ENCODE data around the gene GPATCH3.
"Not testable (repeated sequence)": the region's sequence is repeated elsewhere in the genome, so short reads cannot be mapped to it uniquely, and the experiment has no call there.

The GPATCH3 gene

GRCh38 chr1:26900001-26900814 is at the start of gene GPATCH3:
GPATCH3 (minus strand) TSS chr1:26900467; CDS start chr1:26900442, 25 bp downstream.
- DNase-seq (ENCODE audit: low read depth in 2 of 2), result peak; percentile 86

- DNase-seq (ENCODE audit: low read depth in 2 of 2), result no peak
These were observed 49.7 kb upstream of the GPATCH3 start for GRCh38 chr1:26949926-26950319.

- no peak for DNase-seq (ENCODE audit: low read depth in 2 of 2)
These were observed 49.1 kb upstream of the GPATCH3 start for GRCh38 chr1:26949266-26949925.

- not testable (repeated sequence) for DNase-seq (ENCODE audit: low read depth in 2 of 2)
These were observed 48.4 kb upstream of the GPATCH3 start for GRCh38 chr1:26948725-26949057.

- DNase-seq (ENCODE audit: low read depth in 2 of 2), result no peak
These were observed 46.0 kb upstream of the GPATCH3 start for GRCh38 chr1:26946270-26946669.

GRCh38 chr1:26945728-26946127 is 45.5 kb upstream of the GPATCH3 start:
- DNase-seq (ENCODE audit: low read depth in 2 of 2), result no peak

- DNase-seq (ENCODE audit: low read depth in 2 of 2), result no peak
These were observed 44.9 kb upstream of the GPATCH3 start for GRCh38 chr1:26945138-26945537.

- no peak for DNase-seq (ENCODE audit: low read depth in 2 of 2)
These were observed 42.4 kb upstream of the GPATCH3 start for GRCh38 chr1:26942656-26943055.

GRCh38 chr1:26941311-26941710 is 41.0 kb upstream of the GPATCH3 start:
- DNase-seq (ENCODE audit: low read depth in 2 of 2), result no peak

GRCh38 chr1:26938659-26939025 is 38.4 kb upstream of the GPATCH3 start:
- no peak for DNase-seq (ENCODE audit: low read depth in 2 of 2)

GRCh38 chr1:26938004-26938658 is 37.9 kb upstream of the GPATCH3 start:
- DNase-seq (ENCODE audit: low read depth in 2 of 2), result no peak

- DNase-seq (ENCODE audit: low read depth in 2 of 2), result no peak
These were observed 36.6 kb upstream of the GPATCH3 start for GRCh38 chr1:26936823-26937222.

- no peak for DNase-seq (ENCODE audit: low read depth in 2 of 2)
These were observed 32.3 kb upstream of the GPATCH3 start for GRCh38 chr1:26932531-26932930.

- DNase-seq (ENCODE audit: low read depth in 2 of 2), result no peak
These were observed 23.4 kb upstream of the GPATCH3 start for GRCh38 chr1:26923711-26924110.

- no peak for DNase-seq (ENCODE audit: low read depth in 2 of 2)
These were observed 22.6 kb upstream of the GPATCH3 start for GRCh38 chr1:26922901-26923300.

GRCh38 chr1:26922431-26922729 is 22.1 kb upstream of the GPATCH3 start:
- DNase-seq (ENCODE audit: low read depth in 2 of 2), result no peak

- peak; percentile 85 to 88 for DNase-seq (ENCODE audit: low read depth in 2 of 2)
These were observed 21.5 kb upstream of the GPATCH3 start, which contains the start of gene NUDC for GRCh38 chr1:26921540-26922430. NUDC (plus strand) TSS chr1:26921743; CDS start chr1:26921849, 106 bp downstream.

- no peak for DNase-seq (ENCODE audit: low read depth in 2 of 2)
These were observed 20.9 kb upstream of the GPATCH3 start for GRCh38 chr1:26921126-26921539.

GRCh38 chr1:26915204-26915842 is 15.1 kb upstream of the GPATCH3 start:
- no peak for DNase-seq (ENCODE audit: low read depth in 2 of 2)

- DNase-seq (ENCODE audit: low read depth in 2 of 2), result no peak
These were observed 13.7 kb upstream of the GPATCH3 start, which contains the start of gene NR0B2 for GRCh38 chr1:26913754-26914619. NR0B2 (minus strand) TSS chr1:26913975; CDS start chr1:26913940, 35 bp downstream.
